IMR-90 (cell line): ENCODE measurements around the gene OFD1. TPM values are rescaled to one million over a fixed set of nuclear protein-coding genes. Genes with fewer than 3 reads are reported as not detected.

Experiments used
- ATAC-seq: fragments of 200-7000 bp; cut with Tn5 transposase; 2 replicates; pipeline ENCODE4 v1.9.1; 2020; ENCODE audit warnings: low read depth, mild to moderate bottlenecking, moderate library complexity
- BruUV-seq: library from RNA; stranded (reverse); fragments of 400-500 nt; replicated peaks from 2 replicates; lab custom pipeline; 2021; lab: Mats Ljungman, UMichigan
- CTCF ChIA-PET: fragments of 300-600 bp; formaldehyde crosslinking; extraction: SDS; loops from one replicate; lab custom pipeline; 2021; ENCODE audit warnings: antibody characterized with exemption; lab: Yijun Ruan, JAX
- POLR2A ChIA-PET: fragments of 300-600 bp; sonication (Branson Sonifier 250); formaldehyde crosslinking; loops from one replicate; lab custom pipeline; 2022; ENCODE audit warnings: antibody characterized with exemption; ENCODE audit not compliant: unreplicated experiment; lab: Charles Lee
- DNase-seq: peaks from one replicate; pipeline ENCODE4 v3.0.0; 2013
- H2AFZ ChIP-seq: replicated peaks from 2 replicates; pipeline ENCODE3; 2013; ENCODE audit warnings: low read length, mild to moderate bottlenecking; ENCODE audit not compliant: poor library complexity
- H2AK5ac ChIP-seq: 2 replicates; pipeline ENCODE4 v1.6.1; 2013; ENCODE audit warnings: low read depth, low read length, inconsistent platforms
- H2AK9ac ChIP-seq: replicated peaks from 2 replicates; pipeline ENCODE3; 2013; ENCODE audit warnings: mild to moderate bottlenecking, low read depth, low read length, moderate library complexity; ENCODE audit not compliant: poor library complexity
- H2BK120ac ChIP-seq: 2 replicates; pipeline ENCODE4 v1.6.1; 2013; ENCODE audit warnings: low read depth, low read length, inconsistent platforms
- H2BK15ac ChIP-seq: 3 replicates; pipeline ENCODE4 v1.6.1; 2013; ENCODE audit warnings: low read depth, low read length, inconsistent platforms
- H2BK20ac ChIP-seq: 2 replicates; pipeline ENCODE4 v1.6.1; 2013; ENCODE audit warnings: low read depth, mild to moderate bottlenecking, inconsistent platforms, low read length, moderate library complexity
- H2BK5ac ChIP-seq: 2 replicates; pipeline ENCODE4 v1.6.1; 2013; ENCODE audit warnings: mild to moderate bottlenecking, low read depth, low read length, inconsistent platforms; ENCODE audit not compliant: poor library complexity, severe bottlenecking
- H3K14ac ChIP-seq: replicated peaks from 2 replicates; pipeline ENCODE4 v1.6.1; 2013; ENCODE audit warnings: low read depth, low read length, inconsistent platforms
- H3K18ac ChIP-seq: 2 replicates; pipeline ENCODE4 v1.6.1; 2013; ENCODE audit warnings: low read depth, low read length, control low read depth
- H3K23ac ChIP-seq: 2 replicates; pipeline ENCODE4 v1.6.1; 2013; ENCODE audit warnings: low read depth, low read length, inconsistent platforms
- H3K27ac ChIP-seq: 2 replicates; pipeline ENCODE4 v1.5.1; 2013; ENCODE audit warnings: mild to moderate bottlenecking, control low read depth, low read length; ENCODE audit not compliant: insufficient read depth
- H3K27me3 ChIP-seq: 2 replicates; pipeline ENCODE4 v1.6.1; 2013; ENCODE audit warnings: low read length; ENCODE audit not compliant: control insufficient read depth, insufficient read depth
- H3K36me3 ChIP-seq: 2 replicates; pipeline ENCODE4 v1.6.1; 2013; ENCODE audit warnings: low read length, mixed read lengths; ENCODE audit not compliant: control insufficient read depth, insufficient read depth
- H3K4ac ChIP-seq: 2 replicates; pipeline ENCODE4 v1.6.1; 2013; ENCODE audit warnings: low read depth, low read length, inconsistent platforms
- H3K4me1 ChIP-seq: 2 replicates; pipeline ENCODE4 v1.6.1; 2013; ENCODE audit warnings: low read length, mixed read lengths; ENCODE audit not compliant: control insufficient read depth, insufficient read depth
- H3K4me2 ChIP-seq: 2 replicates; pipeline ENCODE4 v1.6.1; 2013; ENCODE audit warnings: low read depth, mild to moderate bottlenecking, control low read depth, low read length, moderate library complexity
- H3K4me3 ChIP-seq: 2 replicates; pipeline ENCODE4 v1.5.1; 2013; ENCODE audit warnings: low read depth, mild to moderate bottlenecking, control low read depth, low read length, moderate library complexity; ENCODE audit not compliant: insufficient read depth
- H3K56ac ChIP-seq: 2 replicates; pipeline ENCODE4 v1.6.1; 2013; ENCODE audit warnings: low read length, inconsistent platforms; ENCODE audit not compliant: insufficient read depth; ENCODE audit errors: extremely low read depth
- H3K79me1 ChIP-seq, 2 experiments: 2 replicates each; pipeline ENCODE4 v1.6.1; 2013; ENCODE audit warnings: low read length in 2 of 2, inconsistent platforms in 1 of 2, low read depth in 1 of 2
- H3K9ac ChIP-seq: 2 replicates; pipeline ENCODE4 v1.6.1; 2013; ENCODE audit warnings: low read depth, low read length, control low read depth
- H3K9me1 ChIP-seq: 2 replicates; pipeline ENCODE4 v1.6.1; 2013; ENCODE audit warnings: low read length, inconsistent platforms; ENCODE audit not compliant: insufficient read depth
- H3K9me3 ChIP-seq: 2 replicates; pipeline ENCODE4 v1.6.1; 2013; ENCODE audit warnings: low read length; ENCODE audit not compliant: control insufficient read depth, insufficient read depth
- H4K20me1 ChIP-seq: 2 replicates; pipeline ENCODE4 v1.6.1; 2013; ENCODE audit warnings: low read length, inconsistent platforms; ENCODE audit not compliant: insufficient read depth
- H4K5ac ChIP-seq: 2 replicates; pipeline ENCODE4 v1.6.1; 2013; ENCODE audit warnings: mild to moderate bottlenecking, low read depth, low read length, control low read depth
- H4K8ac ChIP-seq, 2 experiments: 2 replicates each; pipeline ENCODE4 v1.6.1; 2013; ENCODE audit warnings: low read depth in 2 of 2, low read length in 2 of 2, control low read depth in 1 of 2, inconsistent platforms in 1 of 2
- H4K91ac ChIP-seq: 2 replicates; pipeline ENCODE4 v1.6.1; 2013; ENCODE audit warnings: low read depth, low read length, inconsistent platforms; ENCODE audit not compliant: insufficient read depth
- CHD1 ChIP-seq: IDR thresholded peaks from 2 replicates; pipeline ENCODE4 v1.6.1; 2012; ENCODE audit warnings: low read depth, low read length, improper control_type of control experiment
- MAFK ChIP-seq: IDR thresholded peaks from 2 replicates; pipeline ENCODE4 v1.6.1; 2012; ENCODE audit warnings: low read depth, low read length, improper control_type of control experiment
- MAZ ChIP-seq: IDR thresholded peaks from 2 replicates; pipeline ENCODE4 v1.6.1; 2012; ENCODE audit warnings: low read depth, mild to moderate bottlenecking, low read length, improper control_type of control experiment, moderate library complexity, borderline replicate concordance
- MXI1 ChIP-seq: IDR thresholded peaks from 2 replicates; pipeline ENCODE4 v1.6.1; 2012; ENCODE audit warnings: low read depth, mild to moderate bottlenecking, low read length, moderate library complexity, borderline replicate concordance
- POLR2A ChIP-seq: IDR thresholded peaks from 2 replicates; pipeline ENCODE4 v1.6.1; 2012; ENCODE audit warnings: mild to moderate bottlenecking, low read depth, low read length
- RAD21 ChIP-seq: IDR thresholded peaks from 2 replicates; pipeline ENCODE4 v1.6.1; 2012; ENCODE audit warnings: low read length, improper control_type of control experiment
- RCOR1 ChIP-seq: IDR thresholded peaks from 2 replicates; pipeline ENCODE4 v1.6.1; 2012; ENCODE audit warnings: mild to moderate bottlenecking, low read length, improper control_type of control experiment; ENCODE audit not compliant: insufficient replicate concordance
- WGBS, 2 experiments: methylation state at CpG; one replicate each; pipeline versions ENCODE4 v1.1.5 to v1.1.7; 2013; ENCODE audit warnings: missing lambda C conversion rate in 2 of 2; ENCODE audit not compliant: insufficient read length in 1 of 2; ENCODE audit errors: extremely low coverage in 2 of 2; 5-methylcytosine and 5-hydroxymethylcytosine counted together
- dilution Hi-C: fragments of 300-500 bp; cut with HindIII; formaldehyde crosslinking; loops from one replicate; pipeline ENCODE4 v1.14.3; 2018; ENCODE audit warnings: low sequenced_read_pairs; ENCODE audit not compliant: unreplicated experiment
- in situ Hi-C: fragments of 300-500 bp; cut with MboI; formaldehyde crosslinking; loops from 3 replicates; pipeline ENCODE4 v1.14.3; 2019; ENCODE audit warnings: low sequenced_read_pairs, inconsistent platforms, mixed read lengths
- intact Hi-C: fragments of 100-400 bp; cut with micrococcal nuclease; formaldehyde crosslinking; loops from 2 replicates; pipeline ENCODE4 v1.10.0; 2022
- polyA plus RNA-seq, 3 experiments: library from polyadenylated mRNA; depleted of rRNA; stranded (reverse); fragments of >200 nt; gene quantifications; 2 replicates each; pipeline ENCODE4 v1.2.3, GENCODE V29; 2012; ENCODE audit warnings: low replicate concordance in 1 of 3
- total RNA-seq: library from RNA; depleted of rRNA; stranded (reverse); fragments of >200 nt; gene quantifications from 2 replicates; pipeline ENCODE4 v1.2.3, GENCODE V29; 2012
- TF ChIP-seq, protein P1 (sequence below): conservative IDR thresholded peaks from 2 replicates; pipeline ENCODE4 v1.5.1; 2012; ENCODE audit warnings: mild to moderate bottlenecking, low read depth, low read length, improper control_type of control experiment

OFD1 gene
- total and polyA plus RNA-seq, 2 of the 4 experiments (the other 2 are of a cell fraction): 8.4 to 8.6 TPM

GRCh38 chrX:13770013-13770535, 35.5 kb downstream of the OFD1 start:
- no peak overlapping the region for H2AK5ac ChIP-seq
- no peak overlapping the region for H3K9ac ChIP-seq
- no TSS peak for BruUV-seq
- TF ChIP-seq, protein P1, sequence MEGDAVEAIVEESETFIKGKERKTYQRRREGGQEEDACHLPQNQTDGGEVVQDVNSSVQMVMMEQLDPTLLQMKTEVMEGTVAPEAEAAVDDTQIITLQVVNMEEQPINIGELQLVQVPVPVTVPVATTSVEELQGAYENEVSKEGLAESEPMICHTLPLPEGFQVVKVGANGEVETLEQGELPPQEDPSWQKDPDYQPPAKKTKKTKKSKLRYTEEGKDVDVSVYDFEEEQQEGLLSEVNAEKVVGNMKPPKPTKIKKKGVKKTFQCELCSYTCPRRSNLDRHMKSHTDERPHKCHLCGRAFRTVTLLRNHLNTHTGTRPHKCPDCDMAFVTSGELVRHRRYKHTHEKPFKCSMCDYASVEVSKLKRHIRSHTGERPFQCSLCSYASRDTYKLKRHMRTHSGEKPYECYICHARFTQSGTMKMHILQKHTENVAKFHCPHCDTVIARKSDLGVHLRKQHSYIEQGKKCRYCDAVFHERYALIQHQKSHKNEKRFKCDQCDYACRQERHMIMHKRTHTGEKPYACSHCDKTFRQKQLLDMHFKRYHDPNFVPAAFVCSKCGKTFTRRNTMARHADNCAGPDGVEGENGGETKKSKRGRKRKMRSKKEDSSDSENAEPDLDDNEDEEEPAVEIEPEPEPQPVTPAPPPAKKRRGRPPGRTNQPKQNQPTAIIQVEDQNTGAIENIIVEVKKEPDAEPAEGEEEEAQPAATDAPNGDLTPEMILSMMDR: no peak
- TF ChIP-seq MAFK: no peak
- no peak for TF ChIP-seq POLR2A
- no peak for TF ChIP-seq RCOR1
- no peak for TF ChIP-seq CHD1
- no peak for TF ChIP-seq RAD21
- TF ChIP-seq MXI1: no peak
- no peak for TF ChIP-seq MAZ
- no peak overlapping the region for H2BK5ac ChIP-seq
- H4K5ac ChIP-seq: no peak overlapping the region
- no peak overlapping the region for H2AFZ ChIP-seq
- H3K27ac ChIP-seq: no peak overlapping the region
- dilution Hi-C loops (no loop called here), intact Hi-C loops (no loop called here), in situ Hi-C loops (no loop called here)
- no peak overlapping the region for H4K8ac ChIP-seq
- H3K14ac ChIP-seq: no peak overlapping the region
- H4K20me1 ChIP-seq: no peaks in the 10 kb centered on the region
- POLR2A ChIA-PET: no interaction called here
- no peaks in the 10 kb centered on the region for H3K27me3 ChIP-seq
- CTCF ChIA-PET: no interaction called here
- H3K18ac ChIP-seq: no peak overlapping the region
- H2BK120ac ChIP-seq: no peak overlapping the region
- no peak overlapping the region for H3K4ac ChIP-seq
- H3K23ac ChIP-seq: no peak overlapping the region
- H3K4me3 ChIP-seq: no peak overlapping the region
- no peak overlapping the region for H2AK9ac ChIP-seq
- no peak overlapping the region for H2BK15ac ChIP-seq
- no peak overlapping the region for H3K56ac ChIP-seq
- ATAC-seq (no peak), DNase-seq (no peak)
- H3K4me2 ChIP-seq: no peak overlapping the region
- no peaks in the 10 kb centered on the region for H3K4me1 ChIP-seq
- H2BK20ac ChIP-seq: no peak overlapping the region
- no peaks in the 10 kb centered on the region for H3K79me1 ChIP-seq
- H3K9me1 ChIP-seq: no peaks in the 10 kb centered on the region
- no peaks in the 10 kb centered on the region for H3K9me3 ChIP-seq
- peaks cover 16% of the 10 kb centered on the region for H3K36me3 ChIP-seq
- WGBS, 2 experiments: no CpG with 5 or more reads among the region's 3 CpGs
- no peak overlapping the region for H4K91ac ChIP-seq
